Measurements from ENCODE around the gene TXNRD3.

Gene TXNRD3

GRCh38 chr3:126666658-126667528, 12.0 kb upstream of the TXNRD3 start:
- in situ Hi-C loops (cut with MboI; ENCODE audit: low sequenced_read_pairs, unreplicated experiment): no loop called here
- DNase-seq (ENCODE audit: low spot score): no peak
- TF ChIP-seq CTCF (IDR thresholded peaks at IDR 0.05; ENCODE audit: borderline replicate concordance, control extremely low read depth, extremely low read depth, insufficient read depth, missing control alignments): no peak

GRCh38 chr3:126665959-126666657, 11.2 kb upstream of the TXNRD3 start:
- no peak for TF ChIP-seq CTCF (IDR thresholded peaks at IDR 0.05; ENCODE audit: borderline replicate concordance, control extremely low read depth, extremely low read depth, insufficient read depth, missing control alignments)
- DNase-seq (ENCODE audit: low spot score): no peak
- in situ Hi-C loops (cut with MboI; ENCODE audit: low sequenced_read_pairs, unreplicated experiment): no loop called here

GRCh38 chr3:126665221-126665936, 10.5 kb upstream of the TXNRD3 start:
- no peak for TF ChIP-seq CTCF (IDR thresholded peaks at IDR 0.05; ENCODE audit: borderline replicate concordance, control extremely low read depth, extremely low read depth, insufficient read depth, missing control alignments)
- no peak for DNase-seq (ENCODE audit: low spot score)
- in situ Hi-C loops (cut with MboI; ENCODE audit: low sequenced_read_pairs, unreplicated experiment): no loop called here

- in situ Hi-C loops (cut with MboI; ENCODE audit: low sequenced_read_pairs, unreplicated experiment): no loop called here
- no peak for TF ChIP-seq CTCF (IDR thresholded peaks at IDR 0.05; ENCODE audit: borderline replicate concordance, control extremely low read depth, extremely low read depth, insufficient read depth, missing control alignments)
- no peak for DNase-seq (ENCODE audit: low spot score)
Observed at GRCh38 chr3:126664591-126665214, 9.8 kb upstream of the TXNRD3 start.

GRCh38 chr3:126663750-126664149, 8.8 kb upstream of the TXNRD3 start:
- no peak for TF ChIP-seq CTCF (IDR thresholded peaks at IDR 0.05; ENCODE audit: borderline replicate concordance, control extremely low read depth, extremely low read depth, insufficient read depth, missing control alignments)
- no peak for DNase-seq (ENCODE audit: low spot score)
- in situ Hi-C loops (cut with MboI; ENCODE audit: low sequenced_read_pairs, unreplicated experiment): no loop called here

- TF ChIP-seq CTCF (IDR thresholded peaks at IDR 0.05; ENCODE audit: borderline replicate concordance, control extremely low read depth, extremely low read depth, insufficient read depth, missing control alignments): no peak
- in situ Hi-C loops (cut with MboI; ENCODE audit: low sequenced_read_pairs, unreplicated experiment): no loop called here
- DNase-seq (ENCODE audit: low spot score): no peak
Observed at GRCh38 chr3:126663257-126663656, 8.3 kb upstream of the TXNRD3 start.

Data from GM13976 (cell line).